Right atrium auricular region (tissue), 2 donors: ENCODE measurements around the gene CNOT6L. TPM values are rescaled to one million over a fixed set of nuclear protein-coding genes. Genes with fewer than 3 reads are reported as not detected.

Source experiments
- DNase-seq: peaks from one replicate; pipeline ENCODE4 v3.0.0-alpha.2; 2019; ENCODE audit warnings: low spot score
- H3K27ac ChIP-seq, 2 donors: fragments of 200-600 bp; sonication (generic); 1 replicate in 1 of 2; 2 replicates in 1 of 2; pipeline ENCODE4 v1.5.1; 2016 to 2019
- H3K27me3 ChIP-seq, 2 donors: fragments of 200-600 bp; sonication (generic); one replicate each; pipeline versions ENCODE4 v1.5.1 to v1.6.0; 2017 to 2019
- H3K36me3 ChIP-seq: fragments of 200-600 bp; sonication (generic); one replicate; pipeline ENCODE4 v1.5.1; 2016
- H3K4me1 ChIP-seq, 2 donors: fragments of 200-600 bp; sonication (generic); one replicate each; pipeline versions ENCODE4 v1.5.1 to v1.6.0; 2017 to 2019
- H3K4me3 ChIP-seq, 2 donors: fragments of 200-600 bp; sonication (generic); 1 replicate in 1 of 2; 2 replicates in 1 of 2; pipeline ENCODE4 v1.5.1; 2017 to 2019; ENCODE audit warnings: mild to moderate bottlenecking in 1 of 2, moderate library complexity in 1 of 2
- H3K9me3 ChIP-seq, 2 donors: fragments of 200-600 bp; sonication (generic); one replicate each; pipeline ENCODE4 v1.5.1; 2019
- CTCF ChIP-seq, 2 donors: fragments of 200-600 bp; sonication (generic); IDR thresholded peaks; one replicate each; pipeline ENCODE4 v1.5.1; 2019; ENCODE audit warnings: antibody characterized with exemption in 2 of 2
- total RNA-seq, 2 donors: library from RNA; depleted of rRNA; stranded (reverse); fragments of >200 nt; gene quantifications; one replicate each; pipeline ENCODE4 v1.1.0, GENCODE V29; 2016

CNOT6L gene
- total RNA-seq, 2 donors from 2014 or later, result 11.4 to 14.3 TPM

GRCh38 chr4:77701121-77701520 is 118.0 kb downstream of the CNOT6L start:
- Histone ChIP-seq H3K4me1 (no peaks in the 10 kb centered on the region), H3K36me3 (no peaks in the 10 kb centered on the region), H3K4me3 (no peak overlapping the region), H3K27ac (no peak overlapping the region), H3K27me3 (no peaks in the 10 kb centered on the region), H3K9me3 (no peaks in the 10 kb centered on the region)
- no peak for DNase-seq
- no peak for TF ChIP-seq CTCF (IDR thresholded peaks at IDR 0.05)

DNA sequence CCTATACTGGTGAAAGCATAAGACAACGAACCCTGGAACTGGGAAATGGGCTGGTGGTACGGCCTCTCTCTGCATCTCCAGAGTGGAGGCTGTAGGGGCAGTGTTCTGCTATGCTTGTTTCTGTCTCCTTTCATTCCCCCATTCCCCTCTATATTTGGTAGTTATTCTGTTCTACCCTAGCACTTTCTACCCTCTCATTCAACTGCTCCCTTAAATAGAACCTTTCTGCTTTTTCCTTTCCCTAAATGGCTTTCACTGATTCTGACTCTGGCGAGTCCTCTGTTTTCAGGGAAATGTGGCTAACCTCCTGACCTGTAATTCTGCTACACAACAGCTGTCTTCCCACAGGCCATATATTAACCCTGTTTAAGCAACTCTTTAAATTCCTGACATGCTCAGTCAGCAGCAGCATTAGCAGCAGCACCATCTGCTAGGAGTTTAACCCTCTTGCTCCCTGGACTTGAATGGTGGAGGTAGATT is 119.4 kb downstream of the CNOT6L start:
- TF ChIP-seq CTCF (IDR thresholded peaks at IDR 0.05), result peak in 1 of 2 donors; percentile 17
- no peak overlapping the region for H3K27ac ChIP-seq

GRCh38 chr4:77697860-77698590 is 121.1 kb downstream of the CNOT6L start:
- TF ChIP-seq CTCF (IDR thresholded peaks at IDR 0.05), result peak in 1 of 2 donors; percentile 39
- H3K9me3 ChIP-seq, result no peaks in the 10 kb centered on the region
- no peak overlapping the region for H3K4me3 ChIP-seq
- H3K36me3 ChIP-seq, result no peaks in the 10 kb centered on the region
- H3K27ac ChIP-seq, result no peak overlapping the region
- DNase-seq, result no peak
- no peaks in the 10 kb centered on the region for H3K27me3 ChIP-seq
- H3K4me1 ChIP-seq, result no peaks in the 10 kb centered on the region

More for the DNA sequence above, 119.4 kb downstream of the CNOT6L start:
- no peak for DNase-seq
- Histone ChIP-seq H3K4me1 (no peaks in the 10 kb centered on the region), H3K36me3 (no peaks in the 10 kb centered on the region), H3K27me3 (no peaks in the 10 kb centered on the region), H3K9me3 (no peaks in the 10 kb centered on the region), H3K4me3 (no peak overlapping the region)

GRCh38 chr4:77695774-77696173 is 123.4 kb downstream of the CNOT6L start:
- Histone ChIP-seq H3K36me3 (no peaks in the 10 kb centered on the region), H3K9me3 (no peaks in the 10 kb centered on the region), H3K27me3 (no peaks in the 10 kb centered on the region), H3K27ac (no peak overlapping the region), H3K4me1 (no peaks in the 10 kb centered on the region), H3K4me3 (no peak overlapping the region)
- TF ChIP-seq CTCF (IDR thresholded peaks at IDR 0.05), result no peak
- DNase-seq, result no peak

GRCh38 chr4:77692847-77693432 is 126.2 kb downstream of the CNOT6L start:
- no peaks in the 10 kb centered on the region for H3K9me3 ChIP-seq
- H3K36me3 ChIP-seq, result no peaks in the 10 kb centered on the region
- DNase-seq, result no peak
- H3K4me3 ChIP-seq, result no peak overlapping the region
- TF ChIP-seq CTCF (IDR thresholded peaks at IDR 0.05), result no peak
- no peaks in the 10 kb centered on the region for H3K4me1 ChIP-seq
- no peak overlapping the region for H3K27ac ChIP-seq
- no peaks in the 10 kb centered on the region for H3K27me3 ChIP-seq
